C4-2B (cell line): ENCODE measurements around the gene CASK.
A peak's percentile ranks its signal among the peaks of the same experiment; 100 is the strongest.

Source experiments
- H3K27ac ChIP-seq: fragments of 450-650 bp; 2 replicates; pipeline ENCODE4 v1.5.1; 2017
- ZFX ChIP-seq: fragments of 450-650 bp; IDR thresholded peaks from 2 replicates; pipeline ENCODE4 v1.6.1; 2017
- TF ChIP-seq, protein P1 (sequence below): fragments of 450-650 bp; conservative IDR thresholded peaks from 2 replicates; pipeline ENCODE4 v1.5.1; 2017; ENCODE audit warnings: mild to moderate bottlenecking

CASK gene

DNA sequence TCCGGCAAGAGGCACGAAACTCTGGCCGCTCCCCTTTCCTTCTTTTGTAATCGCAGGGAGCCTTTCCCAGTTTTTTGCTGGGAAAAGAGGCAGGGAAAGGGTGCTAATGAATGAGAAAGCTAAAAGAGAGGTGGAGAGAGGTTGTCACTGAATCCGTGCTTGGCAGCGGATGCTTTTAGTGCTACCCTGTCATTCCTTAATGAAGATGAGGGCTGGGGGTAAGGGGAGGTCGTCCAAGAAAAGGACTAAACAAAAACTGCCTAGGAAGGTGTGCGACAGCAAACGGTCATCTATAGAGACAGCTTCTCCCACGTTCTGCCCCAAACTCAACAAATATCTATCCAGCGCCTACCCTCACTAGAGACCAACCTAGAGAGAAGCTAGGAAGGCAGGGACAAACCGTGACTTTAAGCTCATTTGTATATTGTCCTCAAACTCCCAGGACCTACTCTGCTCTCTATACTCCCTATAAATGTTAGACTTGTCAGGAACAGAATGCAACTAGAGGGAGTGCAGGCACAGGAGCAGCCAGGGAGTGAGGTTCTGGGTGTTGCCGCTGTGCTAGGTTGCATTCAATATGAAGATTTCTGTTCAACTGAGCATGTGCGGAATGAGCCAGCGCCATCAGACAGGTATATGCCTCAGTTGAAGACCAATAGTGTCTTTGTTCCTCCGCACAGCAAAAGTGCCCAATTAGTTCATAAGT is 777 bp upstream of the CASK start:
- H3K27ac ChIP-seq: peak overlapping the region; percentile 75
- TF ChIP-seq, protein P1, sequence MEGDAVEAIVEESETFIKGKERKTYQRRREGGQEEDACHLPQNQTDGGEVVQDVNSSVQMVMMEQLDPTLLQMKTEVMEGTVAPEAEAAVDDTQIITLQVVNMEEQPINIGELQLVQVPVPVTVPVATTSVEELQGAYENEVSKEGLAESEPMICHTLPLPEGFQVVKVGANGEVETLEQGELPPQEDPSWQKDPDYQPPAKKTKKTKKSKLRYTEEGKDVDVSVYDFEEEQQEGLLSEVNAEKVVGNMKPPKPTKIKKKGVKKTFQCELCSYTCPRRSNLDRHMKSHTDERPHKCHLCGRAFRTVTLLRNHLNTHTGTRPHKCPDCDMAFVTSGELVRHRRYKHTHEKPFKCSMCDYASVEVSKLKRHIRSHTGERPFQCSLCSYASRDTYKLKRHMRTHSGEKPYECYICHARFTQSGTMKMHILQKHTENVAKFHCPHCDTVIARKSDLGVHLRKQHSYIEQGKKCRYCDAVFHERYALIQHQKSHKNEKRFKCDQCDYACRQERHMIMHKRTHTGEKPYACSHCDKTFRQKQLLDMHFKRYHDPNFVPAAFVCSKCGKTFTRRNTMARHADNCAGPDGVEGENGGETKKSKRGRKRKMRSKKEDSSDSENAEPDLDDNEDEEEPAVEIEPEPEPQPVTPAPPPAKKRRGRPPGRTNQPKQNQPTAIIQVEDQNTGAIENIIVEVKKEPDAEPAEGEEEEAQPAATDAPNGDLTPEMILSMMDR: no peak
- no peak for TF ChIP-seq ZFX

DNA sequence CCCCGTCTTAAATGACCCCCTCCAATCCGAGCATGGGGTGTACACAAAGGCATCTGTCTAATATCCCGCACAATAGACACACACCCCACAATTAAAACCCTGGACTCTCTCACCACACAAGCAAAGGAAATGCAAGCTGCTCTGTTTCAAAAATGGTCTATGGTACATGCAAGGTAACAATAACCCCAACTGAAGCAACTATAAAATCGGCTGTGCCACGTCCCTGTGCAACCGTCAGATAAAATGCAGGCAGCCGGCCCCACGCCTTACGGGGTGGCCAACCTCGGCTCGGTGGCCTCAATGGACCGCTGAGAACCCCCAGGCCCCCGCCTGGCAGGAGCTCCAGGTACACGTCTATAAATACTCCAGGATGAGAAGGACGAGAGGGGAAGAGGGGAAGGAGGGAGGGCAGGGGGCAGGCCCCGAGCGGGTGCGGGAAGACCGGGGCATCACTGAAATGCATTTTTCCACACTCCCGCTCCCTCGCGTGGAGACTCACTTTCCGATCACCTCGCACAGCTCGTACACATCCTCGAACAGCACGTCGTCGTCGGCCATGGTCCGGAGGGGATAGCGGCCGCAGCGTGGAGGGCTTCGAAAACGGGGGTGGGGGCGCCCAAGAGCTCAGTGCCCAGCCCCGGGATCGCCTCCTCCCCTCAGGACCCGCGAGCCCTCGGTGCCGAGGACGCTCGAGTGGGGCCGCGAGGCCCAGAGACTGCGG is 763 bp downstream of the CASK start:
- no peak for TF ChIP-seq ZFX
- TF ChIP-seq, protein P1: no peak; the same call in 1 of the 2 replicates
- H3K27ac ChIP-seq: peak overlapping the region; percentile 75

DNA sequence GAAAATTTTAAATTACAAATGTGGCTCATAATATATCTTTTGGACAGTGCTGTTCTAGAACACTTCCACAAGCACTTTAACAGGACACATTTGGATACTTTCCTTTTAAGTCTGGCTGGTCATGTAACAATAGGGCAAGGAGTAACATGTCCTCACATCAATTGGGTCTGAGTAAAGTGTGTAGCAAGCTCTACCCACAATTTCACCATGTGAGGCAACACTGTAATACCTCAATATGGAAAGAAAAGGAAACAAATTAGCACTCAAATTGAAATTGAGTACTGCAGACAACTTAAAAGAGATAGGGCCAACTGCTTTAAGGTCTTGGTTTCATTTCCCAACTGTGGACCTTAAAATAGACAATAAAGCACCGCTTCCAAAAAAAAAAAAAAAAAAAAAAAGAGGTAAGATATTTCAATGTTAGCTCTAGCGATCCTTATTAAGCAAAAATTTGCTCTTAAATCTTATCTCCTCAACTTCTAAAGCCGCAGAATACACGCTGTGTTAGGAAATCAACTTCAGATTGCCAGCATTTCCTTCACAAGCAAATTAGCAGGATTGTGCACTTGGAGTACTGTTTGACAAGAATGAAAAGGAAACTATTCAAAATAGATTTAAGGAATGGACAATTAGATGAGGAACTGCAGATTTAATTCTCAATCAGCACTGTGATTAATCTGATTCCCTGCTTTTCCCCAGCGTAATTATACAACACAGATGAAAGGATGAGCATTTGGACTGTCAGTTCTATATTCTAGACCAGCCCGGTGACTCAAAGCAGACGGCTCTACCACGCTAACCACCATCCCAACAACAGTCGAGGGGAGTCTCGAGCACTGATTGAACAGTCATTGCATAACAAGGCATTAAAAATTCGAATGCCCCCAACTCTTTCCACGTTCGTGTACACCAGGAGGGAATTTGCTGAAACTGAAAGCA is 1.6 kb downstream of the CASK start:
- TF ChIP-seq, protein P1: no peak
- no peak for TF ChIP-seq ZFX
- peak overlapping the region; percentile 75 for H3K27ac ChIP-seq

DNA sequence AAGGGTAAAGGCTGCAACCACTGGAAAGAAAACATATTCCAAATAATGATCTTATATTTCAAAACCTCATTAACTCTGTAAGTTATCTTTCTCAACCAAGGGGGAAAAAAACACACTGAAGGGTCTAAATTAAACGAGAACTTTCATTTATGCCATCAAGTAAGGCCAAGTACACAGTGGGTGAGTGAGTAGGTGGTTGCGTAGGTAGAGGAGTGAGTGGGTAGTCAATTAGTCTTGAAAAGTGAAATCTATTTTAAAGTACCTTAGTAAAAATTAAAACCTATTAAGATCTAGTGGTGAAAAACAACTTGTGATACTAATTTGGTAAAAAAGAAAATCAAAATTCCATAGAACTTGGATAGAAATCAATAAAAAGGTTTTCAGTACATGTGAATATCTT is 3.5 kb downstream of the CASK start:
- TF ChIP-seq, protein P1: no peak
- TF ChIP-seq ZFX: no peak
- H3K27ac ChIP-seq: no peak overlapping the region

DNA sequence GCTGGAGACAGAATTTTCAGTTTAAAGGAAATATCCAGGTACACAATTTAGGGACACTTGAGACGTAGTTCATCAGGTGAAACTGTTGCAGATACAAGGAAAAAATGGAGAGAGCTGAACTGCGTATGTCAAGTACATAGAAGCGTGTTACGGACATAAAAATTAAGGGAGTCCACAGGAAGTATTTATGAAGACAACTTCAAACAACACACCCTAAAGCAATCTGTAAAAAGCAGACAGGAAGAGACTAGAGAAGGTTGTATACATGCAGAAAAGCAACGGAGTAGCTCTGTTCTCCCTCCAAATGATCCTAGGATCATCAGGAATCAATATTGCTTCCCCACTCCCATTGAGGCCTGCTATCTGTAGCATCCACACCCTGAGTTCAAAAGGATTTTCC is 5.8 kb downstream of the CASK start:
- H3K27ac ChIP-seq: no peak overlapping the region
- TF ChIP-seq, protein P1: no peak
- no peak for TF ChIP-seq ZFX

DNA sequence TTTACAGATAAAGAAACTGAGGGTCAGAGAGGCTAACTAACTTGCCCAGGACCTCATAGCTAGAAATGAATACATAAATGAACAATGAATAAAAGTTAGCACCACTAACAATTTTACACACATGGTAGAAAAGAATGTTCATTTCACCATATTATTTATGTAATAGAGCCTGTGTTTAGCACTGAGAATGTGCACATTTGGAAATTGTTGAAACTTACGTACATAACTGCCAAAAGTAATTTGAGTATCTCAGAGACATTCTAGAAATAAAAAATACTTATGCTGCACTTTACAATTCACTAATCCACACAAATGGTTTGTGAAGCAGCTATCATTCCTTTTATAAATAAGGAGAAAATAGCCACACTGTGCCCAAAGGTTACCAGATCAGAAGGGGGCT is 9.9 kb downstream of the CASK start:
- no peak overlapping the region for H3K27ac ChIP-seq
- TF ChIP-seq, protein P1: no peak
- TF ChIP-seq ZFX: no peak
